K562 (cell line): ENCODE data around the gene HLA-E. TPM values are rescaled to one million over a fixed set of nuclear protein-coding genes. Genes with fewer than 3 reads are reported as not detected.

Source experiments
- ATF1 ChIP-seq, 2 experiments: fragments of 450-650 bp in 1 of 2; IDR thresholded peaks; 2 replicates each; pipeline ENCODE4 v1.6.1; 2016; ENCODE audit warnings: missing compliant biosample characterization in 1 of 2, missing genetic modification characterization in 1 of 2
- CC2D1A ChIP-seq: fragments of 450-650 bp; IDR thresholded peaks from 2 replicates; pipeline ENCODE4 v1.6.1; 2017; ENCODE audit warnings: mild to moderate bottlenecking
- CREB5 ChIP-seq: fragments of 250-450 bp; sonication (Bioruptor Pico); IDR thresholded peaks from 2 replicates; pipeline ENCODE4 v1.5.0; 2020; ENCODE audit warnings: mild to moderate bottlenecking
- CREM ChIP-seq: IDR thresholded peaks from 2 replicates; pipeline ENCODE4 v1.6.1; 2014; ENCODE audit warnings: antibody characterized with exemption, low read depth
- ESRRA ChIP-seq: fragments of 450-650 bp; IDR thresholded peaks from 2 replicates; pipeline ENCODE4 v1.6.1; 2014; ENCODE audit warnings: low read depth, mild to moderate bottlenecking, moderate library complexity, borderline replicate concordance
- EZH2 ChIP-seq: IDR thresholded peaks from 2 replicates; pipeline ENCODE4 v1.6.1; 2012; ENCODE audit warnings: low read depth, mild to moderate bottlenecking, inconsistent platforms, low read length, borderline replicate concordance
- HCFC1 ChIP-seq: IDR thresholded peaks from 2 replicates; pipeline ENCODE4 v1.6.1; 2012; ENCODE audit warnings: low read depth, low read length, improper control_type of control experiment
- ILF3 ChIP-seq: fragments of 450-650 bp; IDR thresholded peaks from 2 replicates; pipeline ENCODE4 v1.6.1; 2018; ENCODE audit warnings: antibody characterized with exemption, mild to moderate bottlenecking, moderate library complexity, borderline replicate concordance
- KAT2B ChIP-seq: IDR thresholded peaks from one replicate; pipeline ENCODE4 v1.6.1; 2012; ENCODE audit warnings: low read depth, mild to moderate bottlenecking, control low read depth, inconsistent platforms, low read length, moderate library complexity
- RBM15 ChIP-seq: fragments of 200-400 bp; formaldehyde crosslinking; IDR thresholded peaks from 2 replicates; pipeline ENCODE4 v1.6.1; 2018; ENCODE audit warnings: mild to moderate bottlenecking, low read length, moderate library complexity; ENCODE audit not compliant: insufficient read depth
- RCOR1 ChIP-seq, 2 experiments: IDR thresholded peaks; 2 replicates each; pipeline ENCODE4 v1.6.1; 2012; ENCODE audit warnings: low read depth in 2 of 2, low read length in 2 of 2, borderline replicate concordance in 1 of 2, improper control_type of control experiment in 1 of 2
- VEZF1 ChIP-seq: fragments of 200-800 bp; sonication (Bioruptor generic); IDR thresholded peaks from 2 replicates; pipeline ENCODE4 v1.6.1; 2017; ENCODE audit warnings: missing genetic modification characterization, missing compliant biosample characterization
- XRCC5 ChIP-seq: fragments of 200-400 bp; formaldehyde crosslinking; IDR thresholded peaks from 2 replicates; pipeline ENCODE4 v1.6.1; 2017; ENCODE audit warnings: low read depth, mild to moderate bottlenecking, low read length
- ZNF121 ChIP-seq: sonication (generic); formaldehyde crosslinking; conservative IDR thresholded peaks from 2 replicates; pipeline ENCODE4 v1.8.0; 2022; ENCODE audit warnings: missing genetic modification reagents
- ZNF316 ChIP-seq: fragments of 450-650 bp; IDR thresholded peaks from 2 replicates; pipeline ENCODE4 v1.6.1; 2016
- ZNF395 ChIP-seq: fragments of 200-800 bp; sonication (Bioruptor generic); IDR thresholded peaks from 2 replicates; pipeline ENCODE4 v1.6.1; 2017; ENCODE audit warnings: missing genetic modification characterization, missing compliant biosample characterization
- polyA plus RNA-seq, 8 experiments: library from polyadenylated mRNA; depleted of rRNA in 4 of 8; stranded (reverse) in 5 of 8; unstranded in 3 of 8; fragments of >200 nt; fragmentation: Nextera tagmentation in 2 of 8; fragmentation: Illumina TruSeq in 1 of 8; extraction: Ambion mirVana in 2 of 8; extraction: Trizol in 1 of 8; gene quantifications; 2 replicates each; pipeline versions ENCODE4 v1.2.1 to v1.2.3, GENCODE V29; 2011 to 2014; ENCODE audit warnings: inconsistent platforms in 1 of 8, missing spikeins in 1 of 8
- total RNA-seq, 7 experiments: library from RNA; depleted of rRNA in 6 of 7; stranded (reverse); fragments of >200 nt in 6 of 7; fragmentation: Illumina TruSeq in 2 of 7; extraction: Trizol in 2 of 7; gene quantifications; 2 replicates each; pipeline versions ENCODE4 v1.2.1 to v1.2.3, GENCODE V29; 2011 to 2021; ENCODE audit warnings: low replicate concordance in 1 of 7
- TF ChIP-seq, protein P1 (sequence below): fragments of 250-450 bp; sonication (Bioruptor Pico); IDR thresholded peaks from 2 replicates; pipeline ENCODE4 v1.5.0; 2021; ENCODE audit warnings: mild to moderate bottlenecking, borderline replicate concordance
- TF ChIP-seq, protein P2 (sequence below): fragments of 150-350 bp; conservative IDR thresholded peaks from 2 replicates; pipeline ENCODE4 v1.6.1; 2014; ENCODE audit warnings: low read length

HLA-E gene
- total and polyA plus RNA-seq, 9 of the 15 experiments (the other 6 are each of a cell fraction or from before 2014, with no cell fraction given): 3.2 to 39.9 (median 26.8) TPM

DNA sequence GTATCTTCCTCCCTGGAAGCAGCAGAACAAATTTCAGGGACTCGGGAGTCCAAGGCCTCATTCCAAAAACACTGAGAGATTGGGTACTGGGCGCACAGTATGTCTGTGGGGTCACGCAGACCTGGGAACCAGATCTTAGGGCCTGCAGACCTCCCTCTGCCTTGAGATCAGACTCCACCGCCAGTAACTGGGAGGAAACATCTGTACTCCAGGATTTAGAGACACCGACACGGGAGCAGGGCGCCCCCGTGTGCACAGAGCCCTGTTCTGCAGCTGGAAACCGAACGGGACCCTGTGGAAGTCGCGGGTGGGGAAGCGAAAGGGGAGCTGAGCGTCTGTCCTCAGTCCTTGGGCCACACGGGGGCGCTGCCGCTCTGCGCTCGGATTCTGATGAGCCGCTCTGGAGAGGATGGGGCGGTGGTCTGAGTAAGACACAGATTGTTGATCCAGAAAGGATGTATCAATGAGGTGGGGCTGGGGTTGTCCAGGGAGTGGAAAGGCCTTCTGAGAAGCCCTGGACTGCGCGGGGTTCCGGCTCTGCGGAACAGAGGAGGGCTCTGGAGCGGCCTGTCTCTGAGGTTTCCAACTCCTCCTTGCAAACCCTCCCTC lies 35.7 kb upstream of the HLA-E start (continued):
- TF ChIP-seq, protein P1, sequence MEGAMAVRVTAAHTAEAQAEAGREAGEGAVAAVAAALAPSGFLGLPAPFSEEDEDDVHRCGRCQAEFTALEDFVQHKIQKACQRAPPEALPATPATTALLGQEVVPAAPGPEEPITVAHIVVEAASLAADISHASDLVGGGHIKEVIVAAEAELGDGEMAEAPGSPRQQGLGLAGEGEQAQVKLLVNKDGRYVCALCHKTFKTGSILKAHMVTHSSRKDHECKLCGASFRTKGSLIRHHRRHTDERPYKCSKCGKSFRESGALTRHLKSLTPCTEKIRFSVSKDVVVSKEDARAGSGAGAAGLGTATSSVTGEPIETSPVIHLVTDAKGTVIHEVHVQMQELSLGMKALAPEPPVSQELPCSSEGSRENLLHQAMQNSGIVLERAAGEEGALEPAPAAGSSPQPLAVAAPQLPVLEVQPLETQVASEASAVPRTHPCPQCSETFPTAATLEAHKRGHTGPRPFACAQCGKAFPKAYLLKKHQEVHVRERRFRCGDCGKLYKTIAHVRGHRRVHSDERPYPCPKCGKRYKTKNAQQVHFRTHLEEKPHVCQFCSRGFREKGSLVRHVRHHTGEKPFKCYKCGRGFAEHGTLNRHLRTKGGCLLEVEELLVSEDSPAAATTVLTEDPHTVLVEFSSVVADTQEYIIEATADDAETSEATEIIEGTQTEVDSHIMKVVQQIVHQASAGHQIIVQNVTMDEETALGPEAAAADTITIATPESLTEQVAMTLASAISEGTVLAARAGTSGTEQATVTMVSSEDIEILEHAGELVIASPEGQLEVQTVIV (CRISPR knock-in tag): no peak
- 0 out of 2 replicates have a peak, but pooled peaks have one; percentile 25 for TF ChIP-seq HCFC1
- TF ChIP-seq ZNF316: no peak
- peak; percentile 46; the same call in 1 of the 2 replicates for TF ChIP-seq VEZF1
- TF ChIP-seq RCOR1 (IDR thresholded peaks at IDR 0.05; ENCODE audit: borderline replicate concordance in 1 of 2, low read depth in 2 of 2, low read length in 2 of 2): peak in 1 of 2 experiments; percentile 75; a peak in 2 of 4 replicates
- TF ChIP-seq ILF3: no peak
- TF ChIP-seq XRCC5: peak; percentile 97
- no peak for TF ChIP-seq ZNF121 (CRISPR knock-in tag)
- no peak for TF ChIP-seq RBM15
- TF ChIP-seq ZNF395: no peak
- no peak for TF ChIP-seq KAT2B
- TF ChIP-seq ATF1 (CRISPR knock-in tag; IDR thresholded peaks at IDR 0.05): no peak
- TF ChIP-seq ATF1 (tag; IDR thresholded peaks at IDR 0.05): 0 out of 2 replicates have a peak, but pooled peaks have one; percentile 33
- TF ChIP-seq CREB5 (CRISPR knock-in tag): no peak
- TF ChIP-seq ESRRA: peak; percentile 59; the same call in 1 of the 2 replicates
- TF ChIP-seq, protein P2, sequence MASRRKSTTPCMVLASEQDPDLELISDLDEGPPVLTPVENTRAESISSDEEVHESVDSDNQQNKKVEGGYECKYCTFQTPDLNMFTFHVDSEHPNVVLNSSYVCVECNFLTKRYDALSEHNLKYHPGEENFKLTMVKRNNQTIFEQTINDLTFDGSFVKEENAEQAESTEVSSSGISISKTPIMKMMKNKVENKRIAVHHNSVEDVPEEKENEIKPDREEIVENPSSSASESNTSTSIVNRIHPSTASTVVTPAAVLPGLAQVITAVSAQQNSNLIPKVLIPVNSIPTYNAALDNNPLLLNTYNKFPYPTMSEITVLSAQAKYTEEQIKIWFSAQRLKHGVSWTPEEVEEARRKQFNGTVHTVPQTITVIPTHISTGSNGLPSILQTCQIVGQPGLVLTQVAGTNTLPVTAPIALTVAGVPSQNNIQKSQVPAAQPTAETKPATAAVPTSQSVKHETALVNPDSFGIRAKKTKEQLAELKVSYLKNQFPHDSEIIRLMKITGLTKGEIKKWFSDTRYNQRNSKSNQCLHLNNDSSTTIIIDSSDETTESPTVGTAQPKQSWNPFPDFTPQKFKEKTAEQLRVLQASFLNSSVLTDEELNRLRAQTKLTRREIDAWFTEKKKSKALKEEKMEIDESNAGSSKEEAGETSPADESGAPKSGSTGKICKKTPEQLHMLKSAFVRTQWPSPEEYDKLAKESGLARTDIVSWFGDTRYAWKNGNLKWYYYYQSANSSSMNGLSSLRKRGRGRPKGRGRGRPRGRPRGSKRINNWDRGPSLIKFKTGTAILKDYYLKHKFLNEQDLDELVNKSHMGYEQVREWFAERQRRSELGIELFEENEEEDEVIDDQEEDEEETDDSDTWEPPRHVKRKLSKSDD: 0 out of 2 replicates have a peak, but pooled peaks have one; percentile 50
- peak; percentile 56 for TF ChIP-seq CREM
- peak; percentile 40; the same call in 1 of the 2 replicates for TF ChIP-seq EZH2
- 0 out of 2 replicates have a peak, but pooled peaks have one; percentile 58 for TF ChIP-seq CC2D1A
